GM12878 (cell line): ENCODE measurements around the gene RRP12. TPM values are rescaled to one million over a fixed set of nuclear protein-coding genes. Genes with fewer than 3 reads are reported as not detected.

Source experiments
- ATAC-seq: fragments of 200-7000 bp; cut with Tn5 transposase; 3 replicates; pipeline ENCODE4 v1.9.1; 2020; ENCODE audit warnings: mild to moderate bottlenecking, moderate library complexity
- BruUV-seq: library from RNA; stranded (reverse); fragments of 400-500 nt; replicated peaks from 2 replicates; lab custom pipeline; 2021; lab: Mats Ljungman, UMichigan
- CTCF ChIA-PET: fragments of 300-600 bp; sonication (Branson Sonifier 250); formaldehyde crosslinking; extraction: SDS; loops from one replicate; lab custom pipeline; 2021; ENCODE audit warnings: inconsistent platforms; lab: Yijun Ruan, JAX
- POLR2A ChIA-PET: fragments of 350-600 bp; formaldehyde crosslinking; extraction: SDS; loops from one replicate; lab custom pipeline; 2021; ENCODE audit warnings: inconsistent platforms; lab: Charles Lee
- RAD21 ChIA-PET: fragments of 300-600 bp; sonication (Branson Sonifier 250); formaldehyde crosslinking; loops from one replicate; lab custom pipeline; 2023; ENCODE audit warnings: antibody characterized with exemption; ENCODE audit not compliant: unreplicated experiment; lab: Charles Lee
- SMC1A ChIA-PET: fragments of 300-600 bp; sonication (Branson Sonifier 250); formaldehyde crosslinking; loops from one replicate; lab custom pipeline; 2023; ENCODE audit not compliant: unreplicated experiment, uncharacterized antibody; lab: Charles Lee
- DNase-seq: peaks from one replicate; pipeline ENCODE4 v3.0.0-alpha.2; 2011; ENCODE audit warnings: low read depth, low spot score
- FAIRE-seq: peaks from 3 replicates; lab custom pipeline; 2011; peaks lifted over from hg19 to GRCh38; lab: Jason Lieb, UNC
- H2AFZ ChIP-seq: 2 replicates; pipeline ENCODE4 v1.6.0; 2011; ENCODE audit warnings: low read depth, low read length, control low read depth; ENCODE audit not compliant: control insufficient read depth
- H3K27ac ChIP-seq: 2 replicates; pipeline ENCODE4 v1.5.1; 2011; ENCODE audit warnings: control low read depth; ENCODE audit not compliant: control insufficient read depth, insufficient read depth
- H3K27me3 ChIP-seq, 2 experiments: replicated peaks in 1 of 2; 2 replicates each; pipeline versions ENCODE4 v1.6.0 to v1.6.1; 2011; ENCODE audit warnings: low read length in 1 of 2; ENCODE audit not compliant: control insufficient read depth in 2 of 2, insufficient read depth in 2 of 2
- H3K36me3 ChIP-seq, 2 experiments: 2 replicates each; pipeline ENCODE4 v1.5.1; 2011; ENCODE audit warnings: low read length in 1 of 2; ENCODE audit not compliant: control insufficient read depth in 2 of 2, insufficient read depth in 2 of 2
- H3K4me1 ChIP-seq: 2 replicates; pipeline ENCODE4 v1.6.1; 2011; ENCODE audit warnings: mild to moderate bottlenecking, low read length, moderate library complexity, mixed read lengths; ENCODE audit not compliant: control insufficient read depth, insufficient read depth
- H3K4me2 ChIP-seq: 2 replicates; pipeline ENCODE4 v1.6.0; 2011; ENCODE audit warnings: control low read depth; ENCODE audit not compliant: control insufficient read depth, insufficient read depth
- H3K4me3 ChIP-seq: fragments of 200-600 bp; sonication (generic); 2 replicates; pipeline ENCODE4 v1.5.1; 2016
- H3K79me2 ChIP-seq: 2 replicates; pipeline ENCODE4 v1.6.0; 2011; ENCODE audit warnings: low read length; ENCODE audit not compliant: control insufficient read depth, insufficient read depth
- H3K9ac ChIP-seq: 2 replicates; pipeline ENCODE4 v1.8.0; 2011; ENCODE audit warnings: low read length, control low read depth, mixed read lengths; ENCODE audit not compliant: control insufficient read depth, insufficient read depth
- H3K9me3 ChIP-seq: replicated peaks from 3 replicates; pipeline ENCODE4 v1.5.1; 2011; ENCODE audit warnings: mild to moderate bottlenecking, low read length; ENCODE audit not compliant: control insufficient read depth, insufficient read depth
- H4K20me1 ChIP-seq: 2 replicates; pipeline ENCODE4 v1.6.0; 2011; ENCODE audit not compliant: control insufficient read depth, insufficient read depth
- MAX ChIP-seq: IDR thresholded peaks from 2 replicates; pipeline ENCODE4 v1.6.1; 2012; ENCODE audit warnings: low read depth, low read length, improper control_type of control experiment
- MLLT1 ChIP-seq: fragments of 450-650 bp; IDR thresholded peaks from 2 replicates; pipeline ENCODE4 v1.6.1; 2016; ENCODE audit warnings: mild to moderate bottlenecking
- NFXL1 ChIP-seq: fragments of 450-650 bp; IDR thresholded peaks from 2 replicates; pipeline ENCODE4 v1.6.1; 2017; ENCODE audit warnings: antibody characterized with exemption, mild to moderate bottlenecking, borderline replicate concordance
- NKRF ChIP-seq: fragments of 450-650 bp; conservative IDR thresholded peaks from 2 replicates; pipeline ENCODE4 v1.6.1; 2017; ENCODE audit warnings: mild to moderate bottlenecking, moderate library complexity
- PBX3 ChIP-seq: IDR thresholded peaks from 2 replicates; pipeline ENCODE4 v1.6.1; 2011; ENCODE audit warnings: mild to moderate bottlenecking, low read depth, low read length, moderate library complexity; ENCODE audit not compliant: insufficient replicate concordance
- SKIL ChIP-seq: fragments of 450-650 bp; IDR thresholded peaks from 2 replicates; pipeline ENCODE4 v1.6.1; 2017; ENCODE audit warnings: mild to moderate bottlenecking, low read depth, inconsistent platforms; ENCODE audit not compliant: poor library complexity, severe bottlenecking
- SPI1 ChIP-seq: IDR thresholded peaks from 2 replicates; pipeline ENCODE4 v1.6.1; 2011; ENCODE audit warnings: low read depth, mild to moderate bottlenecking, low read length, moderate library complexity, borderline replicate concordance; ENCODE audit not compliant: insufficient read depth
- ZSCAN29 ChIP-seq: fragments of 450-650 bp; IDR thresholded peaks from 2 replicates; pipeline ENCODE4 v1.6.1; 2017; ENCODE audit warnings: mild to moderate bottlenecking, moderate library complexity
- WGBS: methylation state at CpG from one replicate; pipeline ENCODE4 v1.1.6; 2016; ENCODE audit warnings: low lambda C conversion rate; ENCODE audit not compliant: insufficient replicate concordance, insufficient coverage; ENCODE audit errors: missing lambda C conversion rate; 5-methylcytosine and 5-hydroxymethylcytosine counted together
- in situ Hi-C: fragments of 300-500 bp; cut with MboI; formaldehyde crosslinking; loops from 9 replicates; pipeline ENCODE4 v1.14.3; 2018; ENCODE audit warnings: mixed read lengths
- intact Hi-C: fragments of 100-400 bp; cut with micrococcal nuclease; formaldehyde crosslinking; loops from one replicate; pipeline ENCODE4 v1.14.2; 2022; ENCODE audit not compliant: unreplicated experiment
- polyA plus RNA-seq, 11 experiments: library from polyadenylated mRNA; depleted of rRNA in 4 of 11; unstranded in 6 of 11; stranded (reverse) in 5 of 11; fragments of >200 nt; fragmentation: Nextera tagmentation in 4 of 11; fragmentation: Illumina TruSeq in 1 of 11; extraction: Ambion mirVana in 4 of 11; extraction: Trizol in 1 of 11; gene quantifications; 1 replicate in 1 of 11; 2 replicates in 10 of 11; pipeline versions ENCODE4 v1.2.1 to v1.2.3, GENCODE V29; 2011 to 2016; ENCODE audit warnings: inconsistent platforms in 2 of 11, missing spikeins in 2 of 11, low read depth in 1 of 11
- total RNA-seq, 4 experiments: library from RNA; depleted of rRNA in 3 of 4; stranded (reverse); fragments of >200 nt in 3 of 4; fragmentation: Illumina TruSeq in 1 of 4; extraction: Trizol in 1 of 4; gene quantifications; 2 replicates each; pipeline versions ENCODE4 v1.2.1 to v1.2.3, GENCODE V29; 2013 to 2021

RRP12 gene
- total and polyA plus RNA-seq, 10 of the 15 experiments (the other 5 are each of a cell fraction or from before 2014, with no cell fraction given) = 5.3 to 48.7 (median 16.8) TPM

GRCh38 chr10:97319671-97320479 lies 81.3 kb downstream of the RRP12 start (continued):
- no peak for TF ChIP-seq NKRF

- POLR2A ChIA-PET = interaction anchor here (0.7 to 0.9 kb wide), 2 partner anchors 11 to 14 kb away, joined by 3 to 4 read pairs; no protein-coding TSS in a partner anchor
- TF ChIP-seq NFXL1 (peak; percentile 89), SPI1 (0 out of 2 replicates have a peak, but pooled peaks have one; percentile 12), MAX (no peak; the same call in 1 of the 2 replicates), ZSCAN29 (no peak), PBX3 (no peak), MLLT1 (peak; percentile 64; the same call in 1 of the 2 replicates), SKIL (peak; percentile 78)
Measured at GRCh38 chr10:97318772-97319651, 82.1 kb downstream of the RRP12 start, which contains the start of gene FRAT1. TSS of gene FRAT1 (plus strand) at chr10:97319271. CDS start at chr10:97319454, 183 bp downstream.

More at GRCh38 chr10:97318772-97319651, 82.1 kb downstream of the RRP12 start, which contains the start of gene FRAT1:
- no peaks in the 10 kb centered on the region for H3K9me3 ChIP-seq
- BruUV-seq = no TSS peak
- no peaks in the 10 kb centered on the region for H3K79me2 ChIP-seq
- H3K4me2 ChIP-seq = peak within 1 kb of the TSS; percentile 97
- no peaks in the 10 kb centered on the region for H4K20me1 ChIP-seq
- ATAC-seq (peak; percentile 81), FAIRE-seq (peak; percentile 95), DNase-seq (peak; percentile 43)
- H3K4me1 ChIP-seq = peaks cover 7% of the 10 kb centered on the region
- CTCF ChIA-PET = interaction anchor here (0.6 to 2.1 kb wide), 2 partner anchors 40 to 1061 kb away, joined by 3 to 9 read pairs; no protein-coding TSS in a partner anchor
- H2AFZ ChIP-seq = peak within 1 kb of the TSS; percentile 100
- RAD21 ChIA-PET = interaction anchor here (1.1 kb wide), 1 partner anchor 40 kb away, joined by 3 read pairs; no protein-coding TSS in a partner anchor
- H3K4me3 ChIP-seq = peak within 1 kb of the TSS; percentile 92
- peak within 1 kb of the TSS; percentile 89 for H3K27ac ChIP-seq
- in situ Hi-C loops = no loop called here
- SMC1A ChIA-PET = no interaction called here
- no peaks in the 10 kb centered on the region for H3K36me3 ChIP-seq
- peak within 1 kb of the TSS; percentile 91 for H3K9ac ChIP-seq
- intact Hi-C loops = no loop called here
- WGBS = 1% methylated on average over 52 of the region's 79 CpGs
- peaks cover 12% of the 10 kb centered on the region in 2 experiments for H3K27me3 ChIP-seq
